Endothelial cell of umbilical vein (primary cell): ENCODE data around the gene ASNSD1. TPM values are rescaled to one million over a fixed set of nuclear protein-coding genes. Genes with fewer than 3 reads are reported as not detected.
"Not testable (repeated sequence)": the region's sequence is repeated elsewhere in the genome, so short reads cannot be mapped to it uniquely, and the experiment has no call there.

Experiments
- BruUV-seq: library from RNA; stranded (reverse); fragments of 400-500 nt; replicated peaks from 2 replicates; lab custom pipeline; 2021; lab: Mats Ljungman, UMichigan
- CTCF ChIA-PET: fragments of 300-600, 350-600 bp; sonication (Branson Sonifier 250); formaldehyde crosslinking; loops from one replicate; lab custom pipeline; 2021; ENCODE audit warnings: antibody characterized with exemption, inconsistent platforms; lab: Charles Lee
- POLR2A ChIA-PET: fragments of 300-600, 350-600 bp; sonication (Branson Sonifier 250); formaldehyde crosslinking; loops from one replicate; lab custom pipeline; 2021; ENCODE audit warnings: antibody characterized with exemption, inconsistent platforms; lab: Charles Lee
- DNase-seq: peaks from one replicate; pipeline ENCODE4 v3.0.0-alpha.2; 2011; ENCODE audit warnings: low read depth, low spot score
- FAIRE-seq: peaks from 2 replicates; lab custom pipeline; 2011; peaks lifted over from hg19 to GRCh38; lab: Jason Lieb, UNC
- H2AFZ ChIP-seq: 2 replicates; pipeline ENCODE4 v1.6.0; 2012; ENCODE audit warnings: low read depth, low read length, control low read depth, inconsistent platforms
- H3K27ac ChIP-seq: 2 replicates; pipeline ENCODE4 v1.5.1; 2011; ENCODE audit warnings: low read depth, mild to moderate bottlenecking, control low read depth, low read length, moderate library complexity; ENCODE audit not compliant: insufficient read depth
- H3K27me3 ChIP-seq, 2 experiments: 2 replicates each; pipeline versions ENCODE4 v1.6.0 to v1.6.1; 2011; ENCODE audit warnings: low read length in 2 of 2, mixed read lengths in 1 of 2; ENCODE audit not compliant: control insufficient read depth in 2 of 2, insufficient read depth in 2 of 2
- H3K36me3 ChIP-seq, 2 experiments: 2 replicates in 1 of 2; 3 replicates in 1 of 2; pipeline ENCODE4 v1.5.1; 2011; ENCODE audit warnings: low read length in 2 of 2, mild to moderate bottlenecking in 1 of 2, moderate library complexity in 1 of 2; ENCODE audit not compliant: control insufficient read depth in 2 of 2, insufficient read depth in 2 of 2; ENCODE audit errors: extremely low read depth in 1 of 2
- H3K4me1 ChIP-seq: 3 replicates; pipeline ENCODE4 v1.5.1; 2011; ENCODE audit warnings: mild to moderate bottlenecking, low read length; ENCODE audit not compliant: control insufficient read depth, insufficient read depth; ENCODE audit errors: extremely low read depth
- H3K4me2 ChIP-seq: 2 replicates; pipeline ENCODE4 v1.6.1; 2011; ENCODE audit warnings: low read length, control low read depth, mixed read lengths; ENCODE audit not compliant: insufficient read depth
- H3K4me3 ChIP-seq, 3 experiments: fragments of 200-600 bp in 1 of 3; sonication (generic), shearing (Covaris generic) in 1 of 3; replicated peaks in 1 of 3; 2 replicates each; pipeline ENCODE4 v1.5.1; 2011 to 2016; ENCODE audit warnings: control low read depth in 3 of 3, low read length in 3 of 3, mild to moderate bottlenecking in 2 of 3, inconsistent platforms in 1 of 3, low read depth in 1 of 3, moderate library complexity in 1 of 3; ENCODE audit not compliant: insufficient read depth in 1 of 3
- H3K79me2 ChIP-seq: 2 replicates; pipeline ENCODE4 v1.6.0; 2012; ENCODE audit warnings: low read length, inconsistent platforms; ENCODE audit not compliant: control insufficient read depth, insufficient read depth
- H3K9ac ChIP-seq: replicated peaks from 2 replicates; pipeline ENCODE3; 2011; ENCODE audit warnings: low read length, control low read depth; ENCODE audit not compliant: insufficient read depth; ENCODE audit errors: extremely low read depth
- H3K9me1 ChIP-seq: replicated peaks from 3 replicates; pipeline ENCODE4 v1.6.0; 2011; ENCODE audit warnings: mild to moderate bottlenecking, low read length; ENCODE audit not compliant: control insufficient read depth, insufficient read depth; ENCODE audit errors: extremely low read depth
- H3K9me3 ChIP-seq: replicated peaks from 2 replicates; pipeline ENCODE4 v1.5.1; 2012; ENCODE audit warnings: low read length, inconsistent platforms; ENCODE audit not compliant: control insufficient read depth, insufficient read depth
- H4K20me1 ChIP-seq: replicated peaks from 2 replicates; pipeline ENCODE3; 2011; ENCODE audit warnings: mild to moderate bottlenecking, low read length; ENCODE audit not compliant: control insufficient read depth, insufficient read depth; ENCODE audit errors: extremely low read depth
- EZH2 ChIP-seq: IDR thresholded peaks from 2 replicates; pipeline ENCODE4 v1.6.1; 2012; ENCODE audit warnings: borderline replicate concordance, low read depth, mild to moderate bottlenecking, moderate library complexity, low read length, inconsistent platforms; ENCODE audit not compliant: severe bottlenecking
- FOS ChIP-seq: IDR thresholded peaks from 2 replicates; pipeline ENCODE4 v1.6.1; 2011; ENCODE audit warnings: mild to moderate bottlenecking, low read length, moderate library complexity, borderline replicate concordance; ENCODE audit not compliant: insufficient read depth
- GATA2 ChIP-seq: IDR thresholded peaks from 2 replicates; pipeline ENCODE4 v1.7.0; 2011; ENCODE audit warnings: low read depth, mild to moderate bottlenecking, moderate library complexity, mixed read lengths, low read length; ENCODE audit not compliant: insufficient read length, insufficient read depth
- JUN ChIP-seq: IDR thresholded peaks from 2 replicates; pipeline ENCODE4 v1.6.1; 2011; ENCODE audit warnings: borderline replicate concordance, low read depth; ENCODE audit not compliant: insufficient read length, insufficient read depth
- MYC ChIP-seq: IDR thresholded peaks from one replicate; pipeline ENCODE4 v1.6.1; 2011; ENCODE audit warnings: mild to moderate bottlenecking, low read depth, low read length
- POLR2A ChIP-seq: IDR thresholded peaks from 2 replicates; pipeline ENCODE4 v1.6.1; 2012; ENCODE audit warnings: low read depth, mild to moderate bottlenecking, control low read depth, low read length
- POLR2AphosphoS5 ChIP-seq: IDR thresholded peaks from 2 replicates; pipeline ENCODE4 v1.6.1; 2012; ENCODE audit warnings: low read depth, mild to moderate bottlenecking, control low read depth, low read length, moderate library complexity; ENCODE audit not compliant: insufficient read depth
- dilution Hi-C: fragments of 300-500 bp; cut with MboI; formaldehyde crosslinking; loops from one replicate; pipeline ENCODE4 v1.15.0; 2019; ENCODE audit warnings: low sequenced_read_pairs; ENCODE audit not compliant: extremely low pct_ligation_motif_present
- intact Hi-C: fragments of 100-400 bp; cut with micrococcal nuclease; formaldehyde crosslinking; loops from one replicate; pipeline ENCODE4 v1.10.0; 2022
- polyA plus RNA-seq, 4 experiments: library from polyadenylated mRNA; depleted of rRNA in 3 of 4; stranded (reverse) in 3 of 4; unstranded in 1 of 4; fragments of >200 nt; gene quantifications; 2 replicates each; pipeline versions ENCODE4 v1.2.1 to v1.2.3, GENCODE V29; 2011 to 2012; ENCODE audit warnings: missing spikeins in 1 of 4
- total RNA-seq: library from RNA; stranded (reverse); gene quantifications from 2 replicates; pipeline ENCODE4 v1.2.3, GENCODE V29; 2021
- TF ChIP-seq, protein P1 (sequence below), 2 donors: IDR thresholded peaks; 1 replicate in 1 of 2; 2 replicates in 1 of 2; pipeline ENCODE4 v1.5.1; 2011; ENCODE audit warnings: low read length in 2 of 2, mild to moderate bottlenecking in 2 of 2, moderate library complexity in 2 of 2, control low read depth in 1 of 2, inconsistent platforms in 1 of 2, low read depth in 1 of 2; ENCODE audit not compliant: insufficient read depth in 1 of 2; ENCODE audit errors: extremely low read depth in 1 of 2
- TF ChIP-seq, protein P2 (sequence below): IDR thresholded peaks from 2 replicates; pipeline ENCODE4 v1.6.1; 2011; ENCODE audit not compliant: insufficient read depth, insufficient read length

ASNSD1 gene
- total and polyA plus RNA-seq, 2 donors (not counting 3 experiments of a cell fraction or from before 2014, with no cell fraction given), result 15.8 to 39.5 TPM

DNA sequence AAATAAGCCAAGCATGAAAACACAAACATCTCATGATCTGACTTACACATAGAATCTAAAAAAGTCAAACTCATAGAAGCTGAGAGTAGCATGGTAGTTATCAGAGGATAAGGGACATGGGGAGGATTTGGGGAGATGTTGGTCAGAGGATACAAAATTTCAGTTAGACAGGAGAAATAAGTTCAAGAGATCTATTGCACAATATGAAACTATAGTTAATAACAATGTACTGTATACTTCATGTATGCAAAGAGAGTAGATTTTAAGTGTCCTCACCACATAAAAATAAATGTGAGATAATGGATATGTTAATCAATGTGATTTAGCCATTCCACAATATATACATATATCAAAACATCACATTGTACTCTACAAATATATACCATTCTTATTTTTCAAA is 10.0 kb upstream of the ASNSD1 start:
- Histone ChIP-seq H3K27ac (no peak overlapping the region), H3K27me3 (no peaks in the 10 kb centered on the region), H4K20me1 (no peaks in the 10 kb centered on the region), H3K4me1 (no peaks in the 10 kb centered on the region), H3K79me2 (no peaks in the 10 kb centered on the region), H2AFZ (no peak overlapping the region), H3K36me3 (no peaks in the 10 kb centered on the region), H3K4me3 (no peak overlapping the region), H3K9me1 (no peaks in the 10 kb centered on the region), H3K9ac (no peak overlapping the region), H3K9me3 (no peaks in the 10 kb centered on the region), H3K4me2 (no peak overlapping the region)
- dilution Hi-C loops (no loop called here), intact Hi-C loops (no loop called here)
- POLR2A ChIA-PET, result no interaction called here
- DNase-seq (no peak), FAIRE-seq (no peak)
- no TSS peak for BruUV-seq
- TF ChIP-seq, protein P1, sequence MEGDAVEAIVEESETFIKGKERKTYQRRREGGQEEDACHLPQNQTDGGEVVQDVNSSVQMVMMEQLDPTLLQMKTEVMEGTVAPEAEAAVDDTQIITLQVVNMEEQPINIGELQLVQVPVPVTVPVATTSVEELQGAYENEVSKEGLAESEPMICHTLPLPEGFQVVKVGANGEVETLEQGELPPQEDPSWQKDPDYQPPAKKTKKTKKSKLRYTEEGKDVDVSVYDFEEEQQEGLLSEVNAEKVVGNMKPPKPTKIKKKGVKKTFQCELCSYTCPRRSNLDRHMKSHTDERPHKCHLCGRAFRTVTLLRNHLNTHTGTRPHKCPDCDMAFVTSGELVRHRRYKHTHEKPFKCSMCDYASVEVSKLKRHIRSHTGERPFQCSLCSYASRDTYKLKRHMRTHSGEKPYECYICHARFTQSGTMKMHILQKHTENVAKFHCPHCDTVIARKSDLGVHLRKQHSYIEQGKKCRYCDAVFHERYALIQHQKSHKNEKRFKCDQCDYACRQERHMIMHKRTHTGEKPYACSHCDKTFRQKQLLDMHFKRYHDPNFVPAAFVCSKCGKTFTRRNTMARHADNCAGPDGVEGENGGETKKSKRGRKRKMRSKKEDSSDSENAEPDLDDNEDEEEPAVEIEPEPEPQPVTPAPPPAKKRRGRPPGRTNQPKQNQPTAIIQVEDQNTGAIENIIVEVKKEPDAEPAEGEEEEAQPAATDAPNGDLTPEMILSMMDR (IDR thresholded peaks at IDR 0.05; ENCODE audit: extremely low read depth in 1 of 2, insufficient read depth in 1 of 2, low read depth in 1 of 2, low read length in 2 of 2), result no peak
- TF ChIP-seq JUN, result no peak
- no peak for TF ChIP-seq POLR2AphosphoS5
- no peak for TF ChIP-seq MYC
- TF ChIP-seq POLR2A, result no peak
- TF ChIP-seq GATA2, result no peak
- TF ChIP-seq EZH2, result no peak
- TF ChIP-seq, protein P2, sequence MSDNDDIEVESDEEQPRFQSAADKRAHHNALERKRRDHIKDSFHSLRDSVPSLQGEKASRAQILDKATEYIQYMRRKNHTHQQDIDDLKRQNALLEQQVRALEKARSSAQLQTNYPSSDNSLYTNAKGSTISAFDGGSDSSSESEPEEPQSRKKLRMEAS, result no peak
- no peak for TF ChIP-seq FOS
- CTCF ChIA-PET, result interaction anchor here (2.5 kb wide), 1 partner anchor 9 kb away, joined by 15 read pairs; no protein-coding TSS in a partner anchor

DNA sequence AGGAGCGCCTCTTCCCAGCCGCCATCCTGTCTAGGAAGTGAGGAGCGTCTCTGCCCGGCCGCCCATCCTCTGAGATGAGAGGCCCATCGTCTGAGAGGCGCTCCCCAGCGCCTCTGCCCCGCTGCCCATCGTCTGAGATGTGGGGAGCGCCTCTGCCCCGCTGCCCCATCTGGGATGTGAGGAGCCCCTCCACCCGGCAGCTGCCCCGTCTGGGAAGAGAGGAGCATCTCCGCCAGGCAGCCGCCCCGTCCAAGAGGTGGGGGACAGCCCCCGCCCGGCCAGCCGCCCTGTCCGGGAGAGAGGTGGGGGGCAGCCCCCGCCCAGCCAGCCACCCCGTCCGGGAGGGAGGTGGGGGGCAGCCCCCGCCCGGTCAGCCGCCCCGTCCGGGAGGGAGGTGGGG is 7.8 kb upstream of the ASNSD1 start:
- H3K9me1 ChIP-seq, CTCF ChIA-PET, H3K27ac ChIP-seq, intact Hi-C loops, H2AFZ ChIP-seq, dilution Hi-C loops, H3K9me3 ChIP-seq, POLR2A ChIA-PET, H3K9ac ChIP-seq, H3K79me2 ChIP-seq, H3K4me3 ChIP-seq, DNase-seq, H4K20me1 ChIP-seq, FAIRE-seq, BruUV-seq, H3K4me2 ChIP-seq, H3K36me3 ChIP-seq, H3K4me1 ChIP-seq, H3K27me3 ChIP-seq: not testable (repeated sequence)
